SJCRH30 (cell line): ENCODE data around the gene SP3. TPM values are rescaled to one million over a fixed set of nuclear protein-coding genes. Genes with fewer than 3 reads are reported as not detected.

ENCODE experiments used
- DNase-seq, 2 experiments: peaks; one replicate each; pipeline ENCODE4 v3.0.0-alpha.2; 2015 to 2020
- H3K27ac ChIP-seq: fragments of 250-450 bp; sonication (Bioruptor Pico); 2 replicates; pipeline ENCODE4 v1.5.1; 2020; ENCODE audit warnings: mild to moderate bottlenecking, moderate library complexity
- H3K27me3 ChIP-seq: fragments of 250-450 bp; sonication (Bioruptor Pico); 2 replicates; pipeline ENCODE4 v1.5.1; 2020; ENCODE audit warnings: mild to moderate bottlenecking, moderate library complexity
- H3K36me3 ChIP-seq: fragments of 250-450 bp; sonication (Bioruptor Pico); 2 replicates; pipeline ENCODE4 v1.5.1; 2020; ENCODE audit warnings: mild to moderate bottlenecking, moderate library complexity
- H3K4me1 ChIP-seq: fragments of 250-450 bp; sonication (Bioruptor Pico); 2 replicates; pipeline ENCODE4 v1.5.1; 2020; ENCODE audit warnings: mild to moderate bottlenecking, moderate library complexity
- H3K4me3 ChIP-seq: fragments of 250-450 bp; sonication (Bioruptor Pico); 2 replicates; pipeline ENCODE4 v1.5.1; 2020; ENCODE audit warnings: mild to moderate bottlenecking, moderate library complexity
- H3K9me3 ChIP-seq: fragments of 250-450 bp; sonication (Bioruptor Pico); replicated peaks from 2 replicates; pipeline ENCODE4 v1.5.1; 2020; ENCODE audit warnings: mild to moderate bottlenecking, moderate library complexity
- total RNA-seq: library from RNA; depleted of rRNA; stranded (reverse); fragments of >200 nt; shearing (Covaris generic); gene quantifications from 2 replicates; pipeline ENCODE4 v1.2.3, GENCODE V29; 2014

Gene SP3
- total RNA-seq, 1 experiment from 2014 or later: 148 TPM

DNA sequence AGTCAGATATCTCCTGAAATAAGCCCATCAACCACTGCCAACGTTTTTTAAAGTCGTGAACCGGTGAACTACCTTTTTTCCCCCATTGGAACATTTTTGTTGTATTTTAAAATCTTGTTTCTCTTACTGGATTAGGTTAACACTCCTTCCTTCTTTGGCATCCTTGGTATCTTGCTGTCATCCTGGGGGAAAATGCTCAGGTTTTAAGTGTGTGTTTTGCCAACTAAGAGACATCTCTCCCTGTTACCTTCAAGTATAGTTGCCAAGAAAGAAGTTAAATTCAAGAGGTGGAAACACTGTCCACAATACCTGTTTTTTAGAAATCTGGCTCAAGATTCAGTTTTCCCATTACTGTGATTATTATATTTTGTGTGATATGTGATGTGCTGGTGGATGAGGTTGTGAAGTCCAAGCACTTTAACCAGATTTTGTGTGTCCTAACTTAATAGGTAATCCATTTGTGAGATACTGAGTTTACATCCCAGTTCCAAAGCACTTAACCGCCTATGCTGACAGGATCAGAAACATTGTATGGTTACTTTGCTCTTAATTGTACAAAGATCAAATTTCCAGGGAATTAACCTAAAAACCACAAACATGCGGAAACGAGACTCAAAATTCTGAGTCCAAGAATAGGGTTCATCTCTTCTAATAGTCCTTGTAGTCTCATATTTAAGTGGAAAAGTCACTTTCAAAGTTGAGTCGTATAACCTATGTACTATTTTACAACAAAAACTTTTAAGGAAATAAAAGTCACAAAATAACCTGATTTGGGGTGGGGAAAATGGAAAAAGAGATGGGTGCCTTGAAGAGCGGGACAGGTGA, 1.3 kb upstream of the SP3 start:
- peaks cover 7% of the 10 kb centered on the region for H3K4me1 ChIP-seq
- peaks cover 9% of the 10 kb centered on the region for H3K36me3 ChIP-seq
- peak in 1 of 2 experiments; percentile 50 for DNase-seq
- no peaks in the 10 kb centered on the region; the same call in 1 of the 2 replicates for H3K9me3 ChIP-seq
- no peaks in the 10 kb centered on the region for H3K27me3 ChIP-seq
- H3K4me3 ChIP-seq: peak overlapping the region; percentile 90
- H3K27ac ChIP-seq: peak overlapping the region; percentile 94

DNA sequence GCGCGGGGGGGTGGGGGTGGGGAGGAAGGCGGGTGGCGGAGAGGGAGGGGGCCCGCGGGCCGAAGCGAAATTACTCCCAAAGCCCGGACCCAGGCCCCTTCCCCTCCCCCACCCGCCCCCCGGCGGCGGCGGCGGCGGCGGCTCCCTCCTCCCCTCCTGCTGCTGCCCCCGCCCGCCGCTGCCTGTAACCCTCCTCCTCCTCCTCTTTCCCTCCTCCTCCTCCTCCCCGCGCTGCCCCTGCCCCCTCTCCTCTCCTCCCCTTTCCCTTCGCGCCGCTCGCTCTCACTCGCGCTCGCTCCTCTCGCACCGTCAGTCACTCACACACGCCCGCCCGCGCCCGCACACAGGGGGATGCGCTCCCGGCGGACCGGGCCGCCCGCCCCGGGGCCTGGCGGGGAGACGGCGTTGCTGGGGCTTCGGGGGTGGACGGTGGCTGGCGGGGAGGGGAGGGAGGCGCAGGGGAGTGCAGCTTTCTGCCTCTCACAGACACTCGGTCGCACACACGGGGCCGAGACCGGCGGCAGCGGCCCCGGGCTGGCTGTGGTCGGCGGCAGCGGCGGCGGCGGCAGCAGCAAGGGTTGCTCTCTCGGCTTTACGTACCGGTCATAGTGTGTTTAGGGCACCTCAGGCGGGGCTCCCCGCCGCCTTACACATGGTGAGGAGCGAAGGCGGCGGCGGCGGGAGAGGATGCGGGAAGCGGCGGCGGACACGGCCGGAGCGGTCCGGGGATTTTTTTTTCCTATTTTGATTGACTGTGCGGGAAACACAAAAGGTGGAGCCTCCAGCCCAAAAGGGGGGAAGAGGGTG, 405 bp downstream of the SP3 start:
- no peaks in the 10 kb centered on the region; the same call in 1 of the 2 replicates for H3K9me3 ChIP-seq
- H3K27me3 ChIP-seq: no peaks in the 10 kb centered on the region
- peak overlapping the region; percentile 90 for H3K4me3 ChIP-seq
- peaks cover 7% of the 10 kb centered on the region for H3K4me1 ChIP-seq
- peak overlapping the region; percentile 94 for H3K27ac ChIP-seq
- peaks cover 22% of the 10 kb centered on the region for H3K36me3 ChIP-seq
- DNase-seq: peak; percentile 85 to 92

DNA sequence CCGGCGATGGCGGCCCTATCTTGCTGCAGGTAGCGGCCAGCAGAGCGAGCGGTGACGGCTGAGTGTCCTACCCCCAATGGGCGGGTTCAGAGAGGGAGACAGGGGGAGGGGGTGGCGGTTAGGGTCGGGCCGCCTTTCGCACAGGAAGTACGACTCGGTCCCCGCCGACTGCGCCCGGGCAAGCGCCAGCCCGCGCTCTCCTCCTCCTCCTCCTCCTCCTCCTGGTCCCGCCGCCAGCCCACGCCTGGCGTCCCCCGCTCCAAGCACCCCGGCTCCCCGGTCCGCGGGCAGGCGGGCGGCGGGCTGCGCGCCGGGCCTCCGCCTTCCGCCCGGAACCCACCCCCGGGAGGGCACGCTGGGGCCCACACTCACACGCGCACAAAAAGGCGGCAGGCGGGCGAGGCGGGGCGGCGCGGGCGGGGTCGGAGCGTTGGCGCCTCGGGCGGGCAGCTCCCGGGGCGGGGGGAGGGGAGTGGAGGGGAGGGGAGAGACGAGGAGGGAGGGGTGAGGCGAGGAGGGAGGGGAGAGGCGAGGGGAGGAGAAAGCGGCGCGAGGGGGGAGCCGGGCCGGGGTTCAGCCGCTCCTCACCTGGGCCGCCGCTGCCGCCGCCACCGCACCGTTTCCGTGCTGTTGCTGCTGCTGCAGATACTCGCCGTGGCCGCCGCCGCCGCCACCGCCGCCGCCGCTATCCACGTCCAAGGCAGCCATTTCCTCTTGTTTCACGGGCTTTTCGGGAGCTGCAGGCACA, 1.2 kb downstream of the SP3 start:
- Histone ChIP-seq H3K4me1 (peaks cover 7% of the 10 kb centered on the region), H3K27me3 (no peaks in the 10 kb centered on the region), H3K27ac (peak overlapping the region; percentile 94), H3K4me3 (peak overlapping the region; percentile 90), H3K9me3 (no peaks in the 10 kb centered on the region; the same call in 1 of the 2 replicates), H3K36me3 (peaks cover 25% of the 10 kb centered on the region)
- DNase-seq: peak; percentile 88 to 90

DNA sequence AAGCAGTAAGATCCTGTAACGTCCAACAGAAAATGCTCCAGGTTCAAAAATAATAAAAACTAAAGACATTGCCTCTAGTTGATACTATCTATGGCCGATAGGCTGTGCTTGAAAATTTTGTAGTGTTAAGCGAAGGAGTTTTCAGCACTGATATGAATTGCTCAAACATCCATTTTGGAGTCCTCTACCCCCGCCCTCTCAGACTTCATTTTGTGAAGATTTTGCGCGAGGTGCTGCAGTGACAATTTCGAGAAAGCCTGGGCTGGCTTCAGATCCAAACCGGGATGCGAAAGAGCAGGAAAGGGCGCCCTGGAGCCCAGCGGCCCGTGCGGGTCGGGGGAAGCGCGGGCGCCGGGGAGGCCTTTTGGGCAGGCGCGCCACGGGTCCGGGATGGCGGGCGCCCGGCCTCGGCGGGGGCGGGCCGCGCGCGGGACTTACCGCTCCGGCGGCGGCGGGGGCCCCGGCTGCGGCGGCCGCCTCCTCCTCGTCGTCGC, 1.8 kb downstream of the SP3 start:
- H3K36me3 ChIP-seq: peaks cover 25% of the 10 kb centered on the region
- H3K27me3 ChIP-seq: no peaks in the 10 kb centered on the region
- DNase-seq: peak; percentile 70 to 76
- no peaks in the 10 kb centered on the region; the same call in 1 of the 2 replicates for H3K9me3 ChIP-seq
- H3K27ac ChIP-seq: peak overlapping the region; percentile 94
- peaks cover 7% of the 10 kb centered on the region for H3K4me1 ChIP-seq
- peak overlapping the region; percentile 90 for H3K4me3 ChIP-seq

DNA sequence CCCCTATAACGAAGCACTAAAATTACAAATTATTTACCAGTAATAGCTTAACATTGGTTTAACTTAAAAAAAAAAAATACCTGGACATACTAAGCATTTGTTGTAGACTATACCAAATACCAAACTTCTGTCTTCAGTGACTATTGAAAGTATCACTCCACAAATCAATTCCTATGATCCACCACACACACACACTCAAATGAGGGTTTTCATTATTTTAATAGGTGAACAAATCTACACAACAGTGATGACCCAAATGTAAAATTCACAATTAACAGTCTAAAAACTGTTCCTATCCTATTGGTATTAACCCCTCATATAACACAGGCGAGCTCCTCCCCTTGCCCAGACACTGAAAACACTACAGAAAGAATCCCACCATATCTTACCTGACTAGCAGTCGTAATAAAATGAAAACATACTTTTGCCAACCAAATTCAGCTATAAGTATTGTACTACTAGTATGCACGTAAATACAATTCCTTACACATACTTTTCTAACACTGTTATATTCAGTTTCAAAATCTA, 2.5 kb downstream of the SP3 start:
- DNase-seq: peak in 1 of 2 experiments; percentile 41
- Histone ChIP-seq H3K27ac (peak overlapping the region; percentile 94), H3K27me3 (no peaks in the 10 kb centered on the region), H3K9me3 (no peaks in the 10 kb centered on the region; the same call in 1 of the 2 replicates), H3K4me1 (peaks cover 7% of the 10 kb centered on the region), H3K36me3 (peaks cover 28% of the 10 kb centered on the region), H3K4me3 (peak overlapping the region; percentile 90)

DNA sequence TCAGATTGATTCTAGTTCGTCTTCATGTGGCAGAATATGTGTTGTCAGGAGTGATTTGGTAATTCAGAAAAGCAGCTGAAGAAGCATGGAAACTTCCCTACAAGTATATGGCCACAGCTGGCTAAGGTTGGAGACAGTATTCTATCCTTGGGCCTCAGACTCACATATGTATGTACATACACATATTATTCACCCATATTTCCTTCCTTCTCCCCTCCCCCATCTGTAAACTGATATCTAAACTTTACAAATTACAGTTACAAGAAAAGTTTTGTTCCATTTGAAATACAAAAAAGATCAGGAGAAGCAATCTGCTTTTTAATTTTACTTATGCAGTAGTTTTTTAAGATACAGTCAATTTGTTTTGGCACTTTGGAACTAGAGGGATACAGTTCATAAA, 3.1 kb downstream of the SP3 start:
- H3K36me3 ChIP-seq: peaks cover 33% of the 10 kb centered on the region
- no peaks in the 10 kb centered on the region; the same call in 1 of the 2 replicates for H3K9me3 ChIP-seq
- peak; percentile 9 to 61 for DNase-seq
- H3K27me3 ChIP-seq: no peaks in the 10 kb centered on the region
- H3K4me1 ChIP-seq: peaks cover 11% of the 10 kb centered on the region
- H3K27ac ChIP-seq: peak overlapping the region; percentile 94; the same call in 1 of the 2 replicates
- peak overlapping the region; percentile 90 for H3K4me3 ChIP-seq

DNA sequence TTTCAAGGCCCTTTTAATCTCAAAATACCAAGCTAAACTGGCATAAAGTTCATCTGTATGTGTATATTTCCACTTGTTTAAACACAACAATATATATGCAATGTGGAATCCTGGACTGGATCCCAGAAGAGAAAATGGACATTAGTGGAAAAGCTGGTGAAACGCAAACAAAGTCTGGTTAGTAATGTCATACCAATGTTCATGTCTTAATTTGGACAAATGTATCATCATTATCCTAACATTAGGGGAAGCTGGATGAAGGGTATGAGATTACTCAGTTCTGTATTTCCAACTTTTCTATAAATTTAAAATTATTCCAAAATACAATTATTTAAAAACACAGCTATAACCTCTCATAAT, 3.8 kb downstream of the SP3 start:
- Histone ChIP-seq H3K36me3 (peaks cover 38% of the 10 kb centered on the region), H3K4me1 (peaks cover 5% of the 10 kb centered on the region), H3K4me3 (no peak overlapping the region; the same call in 1 of the 2 replicates), H3K27ac (no peak overlapping the region), H3K9me3 (no peaks in the 10 kb centered on the region; the same call in 1 of the 2 replicates), H3K27me3 (no peaks in the 10 kb centered on the region)
- no peak for DNase-seq

DNA sequence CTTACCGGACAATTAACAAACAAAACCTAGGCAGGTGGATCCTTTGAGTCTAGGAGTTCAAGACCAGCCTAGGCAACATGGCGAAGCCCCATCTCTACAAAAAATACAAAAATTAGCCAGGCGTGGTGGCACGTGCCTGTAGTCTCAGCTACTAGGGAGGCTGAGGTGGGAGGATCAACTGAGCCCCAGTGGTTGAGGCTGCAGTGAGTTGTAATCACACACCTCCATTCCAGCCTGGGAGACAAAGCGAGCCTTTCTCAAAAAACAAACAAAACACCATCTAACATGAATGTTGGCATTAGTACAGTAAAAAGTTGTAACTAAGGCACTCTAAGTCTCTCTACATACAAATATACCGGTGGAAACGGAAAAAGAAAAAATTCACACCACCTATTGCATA, 5.3 kb downstream of the SP3 start:
- DNase-seq: no peak
- Histone ChIP-seq H3K9me3 (no peaks in the 10 kb centered on the region; the same call in 1 of the 2 replicates), H3K4me1 (0 out of 2 replicates have a peak, but pooled peaks cover 4% of the 10 kb centered on the region), H3K27me3 (no peaks in the 10 kb centered on the region), H3K36me3 (peaks cover 52% of the 10 kb centered on the region), H3K4me3 (no peak overlapping the region), H3K27ac (no peak overlapping the region)

DNA sequence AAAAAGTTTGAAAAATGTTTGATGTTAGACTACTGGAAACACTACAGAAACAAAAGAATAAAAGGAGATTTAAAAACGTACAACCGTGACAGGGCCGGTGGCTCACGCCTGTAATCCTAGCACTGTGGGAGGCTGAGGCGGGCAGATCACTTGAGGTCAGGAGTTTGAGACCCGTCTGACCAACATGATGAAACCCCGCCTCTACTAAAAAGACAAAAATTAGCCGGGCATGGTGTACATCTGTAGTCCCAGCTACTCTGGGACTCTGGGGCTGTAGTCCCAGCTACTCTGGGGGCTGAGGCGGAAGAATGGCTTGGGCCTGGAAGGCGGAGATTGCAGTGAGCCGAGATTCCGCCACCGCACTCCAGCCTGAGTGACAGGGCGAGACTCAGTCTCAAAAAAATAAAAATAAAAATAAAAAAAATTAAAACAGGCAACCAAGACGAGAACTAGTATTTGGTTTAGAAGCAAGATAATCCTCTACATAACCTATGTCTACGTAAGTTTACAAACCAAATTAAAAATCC, 5.8 kb downstream of the SP3 start:
- Histone ChIP-seq H3K4me3 (no peak overlapping the region), H3K36me3 (peaks cover 57% of the 10 kb centered on the region), H3K27me3 (no peaks in the 10 kb centered on the region), H3K4me1 (0 out of 2 replicates have a peak, but pooled peaks cover 4% of the 10 kb centered on the region), H3K27ac (no peak overlapping the region), H3K9me3 (no peaks in the 10 kb centered on the region; the same call in 1 of the 2 replicates)
- DNase-seq: no peak

DNA sequence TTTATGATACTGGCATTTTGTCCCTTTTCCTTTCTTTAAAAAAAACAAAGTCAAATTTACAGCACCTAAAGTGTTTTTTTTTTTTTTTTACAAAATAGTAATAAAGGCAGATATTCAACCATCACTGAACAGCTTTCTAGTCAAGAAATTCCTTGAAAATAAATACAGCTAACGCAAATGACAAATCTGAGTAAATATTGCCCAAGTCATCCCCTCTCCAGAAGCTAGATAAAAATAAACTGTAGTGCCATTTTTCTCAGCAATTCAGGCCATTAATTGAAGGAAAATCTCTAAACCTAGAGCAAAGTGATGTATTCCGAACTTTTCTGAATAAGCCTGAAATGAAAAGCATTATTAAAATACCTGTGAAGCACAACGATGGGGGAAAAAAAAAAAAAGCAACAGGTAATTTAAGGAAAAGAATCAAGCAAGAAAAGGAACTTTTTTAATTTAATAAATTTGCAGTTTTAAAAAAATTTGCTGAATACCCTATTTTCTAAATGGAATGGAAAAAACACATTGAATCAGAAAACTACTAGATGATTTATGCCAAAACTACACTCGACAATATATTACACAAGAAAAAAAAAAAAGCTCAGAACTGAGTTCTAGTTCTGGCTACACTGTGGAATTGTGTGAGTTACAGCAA, 6.9 kb downstream of the SP3 start:
- Histone ChIP-seq H3K4me1 (0 out of 2 replicates have a peak, but pooled peaks cover 4% of the 10 kb centered on the region), H3K27me3 (no peaks in the 10 kb centered on the region), H3K4me3 (no peak overlapping the region), H3K9me3 (no peaks in the 10 kb centered on the region; the same call in 1 of the 2 replicates), H3K27ac (no peak overlapping the region), H3K36me3 (peaks cover 68% of the 10 kb centered on the region)
- no peak for DNase-seq

DNA sequence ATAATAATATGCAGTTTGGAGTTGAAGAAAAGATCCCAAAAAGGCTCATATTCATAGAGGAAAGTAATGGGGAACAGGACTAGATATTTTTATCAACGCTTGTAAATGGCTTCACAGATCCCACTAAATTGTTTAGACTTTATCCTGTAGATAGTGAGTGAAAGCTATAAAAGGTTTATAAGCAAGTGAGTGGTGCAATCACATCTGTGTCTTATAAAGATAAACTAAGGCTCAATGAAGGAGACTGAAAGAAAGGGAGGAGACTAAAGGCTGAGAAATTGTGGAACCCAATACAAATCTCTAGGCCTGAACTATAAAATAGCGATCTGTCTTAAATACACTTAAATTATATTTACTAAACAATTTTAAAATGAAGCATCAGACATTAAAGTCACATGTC, 7.7 kb downstream of the SP3 start:
- no peak overlapping the region for H3K4me3 ChIP-seq
- 0 out of 2 replicates have a peak, but pooled peaks cover 4% of the 10 kb centered on the region for H3K4me1 ChIP-seq
- H3K27me3 ChIP-seq: no peaks in the 10 kb centered on the region
- peaks cover 76% of the 10 kb centered on the region for H3K36me3 ChIP-seq
- peaks cover 7% of the 10 kb centered on the region for H3K9me3 ChIP-seq
- H3K27ac ChIP-seq: no peak overlapping the region
- no peak for DNase-seq

DNA sequence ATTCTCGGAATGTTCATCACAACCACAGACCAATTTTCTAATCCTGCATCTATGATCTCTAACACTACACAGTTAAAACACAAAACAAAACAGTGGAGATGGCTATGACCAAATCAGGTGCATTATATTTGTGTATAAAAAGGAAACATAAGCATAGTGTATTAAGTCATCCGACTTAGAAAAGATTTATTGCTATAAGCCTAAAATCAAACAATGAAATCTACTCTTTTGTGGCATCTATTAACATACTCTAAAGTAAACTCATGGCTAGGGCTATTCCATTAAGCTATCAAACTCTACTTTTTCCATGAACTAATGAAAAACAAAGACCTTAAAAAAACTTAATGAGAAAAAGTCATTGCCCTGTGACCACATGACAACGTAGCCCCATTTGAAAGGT, 8.7 kb downstream of the SP3 start:
- no peak for DNase-seq
- 0 out of 2 replicates have a peak, but pooled peaks cover 4% of the 10 kb centered on the region for H3K4me1 ChIP-seq
- no peak overlapping the region for H3K27ac ChIP-seq
- H3K4me3 ChIP-seq: no peak overlapping the region
- H3K27me3 ChIP-seq: no peaks in the 10 kb centered on the region
- peaks cover 11% of the 10 kb centered on the region for H3K9me3 ChIP-seq
- H3K36me3 ChIP-seq: peaks cover 74% of the 10 kb centered on the region

DNA sequence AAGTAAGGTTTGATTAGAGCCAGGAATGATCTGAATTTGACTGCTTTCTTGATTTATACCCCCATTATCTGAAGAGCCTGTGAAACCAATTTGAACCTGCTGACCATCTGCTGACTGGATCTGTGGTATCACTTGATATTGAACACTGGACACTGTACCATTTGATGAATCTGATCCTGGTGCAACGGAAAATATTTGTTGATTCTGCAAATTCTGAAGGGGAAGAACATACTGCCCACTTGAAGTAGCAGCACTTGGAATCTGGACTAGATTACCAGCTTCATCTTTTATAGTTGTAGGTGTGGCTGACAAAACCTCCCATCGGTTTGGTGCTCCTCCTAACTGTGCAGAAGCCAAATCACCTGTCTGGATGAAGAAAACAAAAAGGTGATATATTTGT, 9.3 kb downstream of the SP3 start:
- Histone ChIP-seq H3K27ac (no peak overlapping the region), H3K4me1 (0 out of 2 replicates have a peak, but pooled peaks cover 4% of the 10 kb centered on the region), H3K4me3 (no peak overlapping the region), H3K9me3 (peaks cover 11% of the 10 kb centered on the region), H3K36me3 (peaks cover 73% of the 10 kb centered on the region), H3K27me3 (no peaks in the 10 kb centered on the region)
- no peak for DNase-seq
